Ishikawa (cell line): ENCODE measurements around the gene ZNF280B.
A peak's percentile ranks its signal among the peaks of the same experiment; 100 is the strongest.

Experiments
- CEBPB ChIP-seq: IDR thresholded peaks from 2 replicates; pipeline ENCODE4 v1.6.1; 2012
- CREB1 ChIP-seq: IDR thresholded peaks from 2 replicates; pipeline ENCODE4 v1.6.1; 2012; ENCODE audit warnings: low read depth
- EGR1 ChIP-seq: IDR thresholded peaks from 2 replicates; pipeline ENCODE4 v1.6.1; 2012
- EP300 ChIP-seq: IDR thresholded peaks from 2 replicates; pipeline ENCODE4 v1.6.1; 2012; ENCODE audit warnings: borderline replicate concordance
- FOXM1 ChIP-seq: IDR thresholded peaks from 2 replicates; pipeline ENCODE4 v1.6.1; 2012; ENCODE audit warnings: low read depth, borderline replicate concordance
- NFIC ChIP-seq: IDR thresholded peaks from 2 replicates; pipeline ENCODE4 v1.6.1; 2012
- RAD21 ChIP-seq: IDR thresholded peaks from 2 replicates; pipeline ENCODE4 v1.6.1; 2012; ENCODE audit warnings: low read depth
- TAF1 ChIP-seq: IDR thresholded peaks from 2 replicates; pipeline ENCODE4 v1.6.1; 2012; ENCODE audit warnings: low read depth, mild to moderate bottlenecking
- TCF12 ChIP-seq: IDR thresholded peaks from 2 replicates; pipeline ENCODE4 v1.6.1; 2012; ENCODE audit warnings: low read depth
- TEAD4 ChIP-seq: IDR thresholded peaks from 2 replicates; pipeline ENCODE4 v1.6.1; 2012
- YY1 ChIP-seq: IDR thresholded peaks from 2 replicates; pipeline ENCODE4 v1.6.1; 2012; ENCODE audit warnings: low read depth
- ZBTB7A ChIP-seq: IDR thresholded peaks from 2 replicates; pipeline ENCODE4 v1.6.1; 2012; ENCODE audit warnings: low read depth
- TF ChIP-seq, protein P1 (sequence below): IDR thresholded peaks from 2 replicates; pipeline ENCODE4 v1.6.1; 2012
- TF ChIP-seq, protein P2 (sequence below): IDR thresholded peaks from 2 replicates; pipeline ENCODE4 v1.6.1; 2012; ENCODE audit warnings: low read depth, mild to moderate bottlenecking
- TF ChIP-seq, protein P3 (sequence below): IDR thresholded peaks from 2 replicates; pipeline ENCODE4 v1.6.1; 2012

Gene ZNF280B, protein sequence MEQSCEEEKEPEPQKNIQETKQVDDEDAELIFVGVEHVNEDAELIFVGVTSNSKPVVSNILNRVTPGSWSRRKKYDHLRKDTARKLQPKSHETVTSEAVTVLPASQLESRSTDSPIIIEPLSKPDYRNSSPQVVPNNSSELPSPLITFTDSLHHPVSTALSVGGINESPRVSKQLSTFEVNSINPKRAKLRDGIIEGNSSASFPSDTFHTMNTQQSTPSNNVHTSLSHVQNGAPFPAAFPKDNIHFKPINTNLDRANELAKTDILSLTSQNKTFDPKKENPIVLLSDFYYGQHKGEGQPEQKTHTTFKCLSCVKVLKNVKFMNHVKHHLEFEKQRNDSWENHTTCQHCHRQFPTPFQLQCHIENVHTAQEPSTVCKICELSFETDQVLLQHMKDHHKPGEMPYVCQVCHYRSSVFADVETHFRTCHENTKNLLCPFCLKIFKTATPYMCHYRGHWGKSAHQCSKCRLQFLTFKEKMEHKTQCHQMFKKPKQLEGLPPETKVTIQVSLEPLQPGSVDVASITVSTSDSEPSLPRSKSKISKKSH

DNA sequence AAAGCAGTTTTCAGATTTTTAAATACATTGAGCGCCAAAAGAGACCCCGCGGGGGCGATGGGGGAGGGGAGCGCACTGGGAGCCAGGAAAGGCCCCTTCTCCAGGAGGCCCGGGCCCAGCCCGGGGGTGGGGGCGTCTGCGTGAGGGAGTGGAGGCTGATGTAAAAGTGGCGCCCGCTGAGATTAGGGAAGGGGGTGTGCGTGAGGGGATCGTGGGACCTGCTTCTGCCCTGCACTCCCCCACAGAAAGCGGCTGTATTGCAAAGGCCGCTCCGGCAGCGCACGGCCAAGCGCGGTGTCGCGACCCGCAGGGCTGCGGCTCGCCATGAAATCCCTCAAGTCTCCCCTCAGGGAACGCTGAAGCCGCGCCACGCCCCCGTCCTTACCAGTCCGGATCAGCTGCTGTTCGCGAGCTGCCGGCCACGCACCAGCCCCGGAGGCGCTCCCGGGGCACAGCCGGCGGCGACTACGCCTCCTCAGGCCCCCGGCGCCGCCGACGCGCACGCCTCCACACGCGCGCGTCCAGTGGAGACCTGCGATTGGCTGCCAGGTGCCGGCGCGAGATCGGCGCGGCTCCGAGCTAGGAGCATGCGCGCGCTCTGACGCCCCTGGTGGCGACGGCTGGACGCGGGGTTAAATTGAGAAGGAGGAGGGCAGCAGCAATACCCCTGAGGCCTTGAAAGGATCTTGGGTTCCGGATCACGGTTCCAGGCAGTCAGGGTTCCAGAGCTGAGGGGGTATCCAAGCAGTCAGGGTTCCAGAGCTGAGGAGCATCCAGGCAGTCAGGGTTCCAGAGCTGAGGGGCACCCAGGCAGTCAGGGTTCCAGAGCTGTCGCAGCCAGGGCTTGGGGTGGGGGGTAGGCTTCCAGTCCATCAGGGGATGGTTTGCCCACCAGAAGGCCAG, at the start of gene ZNF280B:
TSS of gene ZNF280B (minus strand) at position 469 of the 903 bp plus-strand sequence. CDS start 19,344 bp downstream, outside the sequence.
- TF ChIP-seq CREB1 (0 out of 2 replicates have a peak, but pooled peaks have one; percentile 11), TCF12 (peak; percentile 36; the same call in 1 of the 2 replicates), TEAD4 (peak; percentile 4; the same call in 1 of the 2 replicates), ZBTB7A (peak; percentile 6; the same call in 1 of the 2 replicates), EP300 (0 out of 2 replicates have a peak, but pooled peaks have one; percentile 24), NFIC (no peak), EGR1 (peak; percentile 68), CEBPB (no peak), FOXM1 (no peak), YY1 (no peak), TAF1 (peak; percentile 58; the same call in 1 of the 2 replicates), RAD21 (no peak)
- TF ChIP-seq, protein P1, sequence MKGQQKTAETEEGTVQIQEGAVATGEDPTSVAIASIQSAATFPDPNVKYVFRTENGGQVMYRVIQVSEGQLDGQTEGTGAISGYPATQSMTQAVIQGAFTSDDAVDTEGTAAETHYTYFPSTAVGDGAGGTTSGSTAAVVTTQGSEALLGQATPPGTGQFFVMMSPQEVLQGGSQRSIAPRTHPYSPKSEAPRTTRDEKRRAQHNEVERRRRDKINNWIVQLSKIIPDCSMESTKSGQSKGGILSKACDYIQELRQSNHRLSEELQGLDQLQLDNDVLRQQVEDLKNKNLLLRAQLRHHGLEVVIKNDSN = no peak
- TF ChIP-seq, protein P2, sequence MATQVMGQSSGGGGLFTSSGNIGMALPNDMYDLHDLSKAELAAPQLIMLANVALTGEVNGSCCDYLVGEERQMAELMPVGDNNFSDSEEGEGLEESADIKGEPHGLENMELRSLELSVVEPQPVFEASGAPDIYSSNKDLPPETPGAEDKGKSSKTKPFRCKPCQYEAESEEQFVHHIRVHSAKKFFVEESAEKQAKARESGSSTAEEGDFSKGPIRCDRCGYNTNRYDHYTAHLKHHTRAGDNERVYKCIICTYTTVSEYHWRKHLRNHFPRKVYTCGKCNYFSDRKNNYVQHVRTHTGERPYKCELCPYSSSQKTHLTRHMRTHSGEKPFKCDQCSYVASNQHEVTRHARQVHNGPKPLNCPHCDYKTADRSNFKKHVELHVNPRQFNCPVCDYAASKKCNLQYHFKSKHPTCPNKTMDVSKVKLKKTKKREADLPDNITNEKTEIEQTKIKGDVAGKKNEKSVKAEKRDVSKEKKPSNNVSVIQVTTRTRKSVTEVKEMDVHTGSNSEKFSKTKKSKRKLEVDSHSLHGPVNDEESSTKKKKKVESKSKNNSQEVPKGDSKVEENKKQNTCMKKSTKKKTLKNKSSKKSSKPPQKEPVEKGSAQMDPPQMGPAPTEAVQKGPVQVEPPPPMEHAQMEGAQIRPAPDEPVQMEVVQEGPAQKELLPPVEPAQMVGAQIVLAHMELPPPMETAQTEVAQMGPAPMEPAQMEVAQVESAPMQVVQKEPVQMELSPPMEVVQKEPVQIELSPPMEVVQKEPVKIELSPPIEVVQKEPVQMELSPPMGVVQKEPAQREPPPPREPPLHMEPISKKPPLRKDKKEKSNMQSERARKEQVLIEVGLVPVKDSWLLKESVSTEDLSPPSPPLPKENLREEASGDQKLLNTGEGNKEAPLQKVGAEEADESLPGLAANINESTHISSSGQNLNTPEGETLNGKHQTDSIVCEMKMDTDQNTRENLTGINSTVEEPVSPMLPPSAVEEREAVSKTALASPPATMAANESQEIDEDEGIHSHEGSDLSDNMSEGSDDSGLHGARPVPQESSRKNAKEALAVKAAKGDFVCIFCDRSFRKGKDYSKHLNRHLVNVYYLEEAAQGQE = 0 out of 2 replicates have a peak, but pooled peaks have one; percentile 7
- TF ChIP-seq, protein P3, sequence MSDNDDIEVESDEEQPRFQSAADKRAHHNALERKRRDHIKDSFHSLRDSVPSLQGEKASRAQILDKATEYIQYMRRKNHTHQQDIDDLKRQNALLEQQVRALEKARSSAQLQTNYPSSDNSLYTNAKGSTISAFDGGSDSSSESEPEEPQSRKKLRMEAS = peak; percentile 94

DNA sequence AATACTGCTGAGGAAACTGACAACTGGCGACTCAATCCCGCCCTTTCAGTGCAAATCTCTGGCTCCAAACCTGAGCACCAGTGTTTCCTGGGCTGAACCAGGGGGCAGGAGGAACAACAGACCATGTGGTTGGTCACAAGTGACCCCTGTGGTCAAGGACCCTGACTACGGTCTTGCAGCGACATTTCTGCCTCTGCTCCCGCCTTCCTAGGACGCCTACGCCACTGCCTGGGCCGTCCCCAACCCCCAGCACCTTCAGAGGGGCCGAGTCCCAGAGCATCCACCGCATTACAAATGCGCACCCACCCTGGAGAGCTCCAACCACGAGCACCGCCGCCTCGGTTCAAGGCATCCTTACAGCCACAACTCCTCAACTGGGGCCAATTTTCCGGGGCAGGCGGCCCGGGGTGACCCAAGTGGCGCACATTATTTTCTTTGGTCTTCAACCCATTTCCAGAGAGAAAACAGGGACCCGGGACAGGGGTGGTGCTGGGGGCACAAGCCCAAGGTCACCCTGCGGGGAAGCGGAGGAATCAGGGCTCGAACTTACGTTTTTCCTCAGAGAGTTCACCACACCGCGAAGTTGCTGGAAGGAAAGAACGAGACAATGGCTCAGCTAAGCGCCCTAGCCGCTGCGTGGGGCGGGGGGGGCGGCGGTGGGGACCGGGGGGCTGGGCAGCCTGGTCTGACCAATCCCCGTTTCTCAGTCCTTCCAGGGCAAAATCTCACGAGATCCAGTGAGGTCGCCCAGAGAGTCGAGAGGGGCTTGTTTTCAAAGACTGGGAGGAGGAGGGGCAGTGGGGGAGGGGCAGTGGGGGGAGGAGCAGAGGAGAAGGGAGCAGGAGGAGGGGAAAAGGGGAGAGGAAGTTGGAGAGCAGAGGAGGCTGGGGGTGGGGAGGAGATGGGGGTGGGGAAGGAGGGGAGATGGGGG, 48.7 kb upstream of the ZNF280B start:
- TF ChIP-seq, protein P2 = no peak
- TF ChIP-seq, protein P1 = no peak
- no peak for TF ChIP-seq TEAD4
- TF ChIP-seq ZBTB7A = no peak
- no peak for TF ChIP-seq TAF1
- no peak for TF ChIP-seq RAD21
- TF ChIP-seq TCF12 = no peak
- TF ChIP-seq CEBPB = no peak
- no peak for TF ChIP-seq FOXM1

DNA sequence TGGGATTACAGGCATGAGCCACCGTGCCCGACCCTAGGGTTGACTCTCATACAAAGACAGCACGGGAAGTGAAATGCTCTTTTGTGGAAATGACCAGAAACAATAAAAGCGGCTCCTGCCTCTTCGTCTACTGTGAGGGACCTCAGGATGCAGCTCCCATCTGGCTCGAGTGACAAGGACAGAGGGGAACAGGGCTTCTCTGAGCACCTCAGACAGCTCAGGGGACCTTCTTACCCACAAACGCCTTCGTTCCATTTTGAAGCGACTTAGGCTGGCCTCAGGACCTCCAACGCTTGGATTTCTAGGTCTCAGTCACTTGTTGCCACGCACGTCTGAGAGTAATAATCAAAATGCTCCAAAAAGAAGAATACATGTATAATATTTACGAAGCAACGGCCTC, 48.0 kb upstream of the ZNF280B start:
- no peak for TF ChIP-seq TCF12
- TF ChIP-seq TEAD4 = no peak
- TF ChIP-seq RAD21 = no peak
- TF ChIP-seq, protein P3 = no peak
- TF ChIP-seq, protein P2 = no peak
- TF ChIP-seq YY1 = no peak
- TF ChIP-seq EGR1 = no peak
- no peak for TF ChIP-seq ZBTB7A
